ENCODE results near the gene KRT83.

- TF ChIP-seq POLR2AphosphoS5 (IDR thresholded peaks at IDR 0.05; ENCODE audit: low read depth, low read length) = no peak
- no peak for TF ChIP-seq TAF1 (IDR thresholded peaks at IDR 0.05; ENCODE audit: borderline replicate concordance, insufficient read depth, low read length)
- no peak for TF ChIP-seq SIN3A (IDR thresholded peaks at IDR 0.05; ENCODE audit: borderline replicate concordance, insufficient read depth, low read length)
- no peak for TF ChIP-seq REST (IDR thresholded peaks at IDR 0.05; ENCODE audit: insufficient read depth in 1 of 2, low read depth in 2 of 2, low read length in 2 of 2)
- no peak for TF ChIP-seq FOXP2 (optimal IDR thresholded peaks at IDR 0.05; ENCODE audit: borderline replicate concordance, extremely low read depth, extremely low read length, insufficient read depth)
Measured at GRCh38 chr12:52338241-52338960, 17.2 kb upstream of the KRT83 start.

Measured in PFSK-1 (cell line).